Activated T-helper 9 cell treated with anti-CD3 and anti-CD28 coated beads, Interleukin-2, amount 50 U/mL, for 16 hours (primary cell): ENCODE results near the gene NCS1.

Experiments
- DNase-seq: peaks from one replicate; pipeline ENCODE4 v3.0.0-alpha.2; 2020; ENCODE audit warnings: low read depth

Gene NCS1

GRCh38 chr9:130147910-130148309 is 24.3 kb upstream of the NCS1 start:
- DNase-seq, result no peak

GRCh38 chr9:130149031-130149430 is 23.2 kb upstream of the NCS1 start:
- DNase-seq, result no peak

- no peak for DNase-seq
Observed at GRCh38 chr9:130149654-130150286, 22.4 kb upstream of the NCS1 start.

GRCh38 chr9:130150779-130151382 is 21.3 kb upstream of the NCS1 start:
- no peak for DNase-seq

DNA sequence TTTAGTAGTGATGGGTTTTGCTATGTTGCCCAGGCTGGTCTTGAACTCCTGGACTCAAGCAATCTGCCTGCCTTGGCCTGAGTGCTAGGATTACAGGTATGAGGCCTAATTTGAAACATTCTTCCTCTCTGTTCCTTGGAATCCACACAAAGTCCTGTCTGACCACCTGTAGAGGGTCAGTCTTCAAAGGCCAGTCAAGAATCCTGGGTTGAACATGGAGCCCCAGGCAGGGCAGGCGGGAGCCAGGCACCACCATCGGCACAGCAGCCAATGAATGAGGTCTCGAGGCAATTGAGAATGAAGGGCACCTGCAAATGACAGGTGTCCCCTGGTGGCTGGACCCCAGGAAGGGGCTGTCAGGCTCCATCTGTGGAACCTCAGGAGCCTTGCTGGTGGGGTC is 17.4 kb upstream of the NCS1 start:
- DNase-seq, result no peak

GRCh38 chr9:130155647-130156046 is 16.6 kb upstream of the NCS1 start:
- DNase-seq, result no peak

- DNase-seq, result no peak
Observed at GRCh38 chr9:130156672-130157071, 15.5 kb upstream of the NCS1 start.

GRCh38 chr9:130157079-130157478 is 15.1 kb upstream of the NCS1 start:
- no peak for DNase-seq

- DNase-seq, result no peak
Observed at GRCh38 chr9:130158001-130158400, 14.2 kb upstream of the NCS1 start.

GRCh38 chr9:130159057-130159456 is 13.1 kb upstream of the NCS1 start:
- no peak for DNase-seq

DNA sequence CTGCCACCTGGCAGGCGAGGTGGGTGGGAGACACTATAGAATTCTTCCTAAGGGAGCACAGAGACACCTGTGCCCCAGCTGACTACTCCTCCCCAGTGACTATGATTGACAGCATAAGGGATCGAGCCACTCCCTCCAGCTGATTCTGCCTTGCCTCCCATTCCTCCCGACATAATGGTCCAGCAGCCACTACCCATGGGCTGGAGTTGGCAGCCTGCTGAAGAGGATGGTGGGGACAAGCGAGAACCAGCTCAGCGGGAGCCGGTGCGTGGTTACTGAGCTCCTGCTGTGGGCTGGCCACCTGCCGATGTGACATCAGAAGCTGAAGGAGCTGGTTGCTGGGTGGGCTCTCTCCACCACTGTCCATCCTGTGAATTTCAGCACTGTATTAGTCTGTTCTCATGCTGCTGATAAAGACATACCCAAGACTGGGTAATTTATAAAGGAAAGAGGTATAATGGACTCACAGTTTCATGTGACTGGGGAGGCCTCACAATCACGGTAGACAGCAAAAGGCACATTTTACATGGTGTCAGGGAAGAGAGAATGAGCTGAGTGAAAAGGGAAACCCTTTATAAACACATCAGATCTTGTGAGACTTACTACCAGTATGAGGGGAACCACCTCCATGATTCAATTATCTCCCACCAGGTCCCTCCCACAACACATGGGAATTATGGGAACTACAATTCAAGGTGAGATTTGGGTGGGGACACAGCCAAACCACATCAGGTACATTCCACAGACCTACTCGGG is 12.1 kb upstream of the NCS1 start:
- no peak for DNase-seq

DNA sequence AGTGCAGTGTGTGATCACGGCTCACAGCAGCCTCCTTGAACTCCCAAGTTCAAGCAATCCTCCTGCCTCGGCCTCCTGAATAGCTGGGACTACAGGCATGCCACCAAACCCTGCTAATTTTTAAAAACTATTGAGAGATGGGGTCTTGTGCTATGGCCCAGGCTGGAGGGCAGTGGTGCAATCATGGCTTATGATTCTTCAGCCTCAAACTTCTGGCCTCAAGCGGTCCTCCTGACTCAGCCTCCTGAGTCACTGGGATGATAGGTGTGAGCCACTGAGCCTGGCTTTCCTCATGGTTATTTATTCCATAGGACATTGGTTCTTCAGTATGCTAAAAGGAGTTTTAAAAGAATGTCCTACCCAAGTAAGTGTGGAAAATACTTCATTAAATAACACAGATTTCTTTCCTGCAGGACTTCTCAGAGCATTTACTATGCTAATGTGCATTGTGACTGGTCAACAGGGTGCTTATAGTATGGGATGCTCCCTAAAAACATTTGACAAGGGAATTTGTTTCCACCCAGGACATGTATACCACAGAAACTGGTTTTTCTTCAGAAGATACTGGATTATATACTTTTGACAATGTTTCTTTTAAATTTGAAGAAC is 11.2 kb upstream of the NCS1 start:
- no peak for DNase-seq

DNA sequence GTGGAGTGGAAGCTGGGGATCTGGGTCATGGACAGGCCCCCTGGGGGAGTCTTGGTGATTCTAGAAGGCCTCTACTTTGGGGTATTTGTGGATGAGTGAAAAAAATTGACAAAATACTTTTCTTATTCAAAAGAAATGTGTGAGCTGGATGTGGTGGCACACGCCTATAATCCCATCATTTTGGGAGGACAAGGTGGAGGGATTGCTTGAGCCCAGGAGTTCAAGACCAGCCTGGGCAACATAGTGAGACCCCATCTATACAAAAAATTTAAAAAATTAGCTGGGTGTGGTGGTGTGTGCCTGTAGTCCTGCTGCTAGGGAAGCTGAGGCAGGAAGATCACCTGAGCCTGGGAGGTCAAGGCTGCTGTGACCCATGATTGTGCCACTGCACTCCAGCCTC is 6.6 kb upstream of the NCS1 start:
- no peak for DNase-seq

DNA sequence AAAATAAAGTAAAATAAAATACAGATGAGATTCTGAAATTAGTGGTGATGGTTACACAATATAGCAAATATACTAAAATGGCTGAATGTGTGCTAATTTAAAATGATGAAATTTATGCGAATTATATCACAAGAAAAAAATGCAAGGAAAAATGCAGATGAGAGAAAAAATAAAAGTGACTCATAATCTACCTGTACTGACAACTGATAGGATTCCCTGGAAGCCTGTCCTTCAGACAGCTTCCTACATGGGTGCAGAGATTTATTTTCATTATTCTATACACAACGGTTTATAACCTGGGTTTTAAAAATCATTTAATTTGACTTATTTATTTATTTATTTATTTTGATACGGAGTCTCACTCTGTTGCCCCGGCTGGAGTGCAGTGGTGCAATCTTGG is 5.8 kb upstream of the NCS1 start:
- DNase-seq, result no peak

- no peak for DNase-seq
Observed at GRCh38 chr9:130167927-130168326, 4.3 kb upstream of the NCS1 start.

DNA sequence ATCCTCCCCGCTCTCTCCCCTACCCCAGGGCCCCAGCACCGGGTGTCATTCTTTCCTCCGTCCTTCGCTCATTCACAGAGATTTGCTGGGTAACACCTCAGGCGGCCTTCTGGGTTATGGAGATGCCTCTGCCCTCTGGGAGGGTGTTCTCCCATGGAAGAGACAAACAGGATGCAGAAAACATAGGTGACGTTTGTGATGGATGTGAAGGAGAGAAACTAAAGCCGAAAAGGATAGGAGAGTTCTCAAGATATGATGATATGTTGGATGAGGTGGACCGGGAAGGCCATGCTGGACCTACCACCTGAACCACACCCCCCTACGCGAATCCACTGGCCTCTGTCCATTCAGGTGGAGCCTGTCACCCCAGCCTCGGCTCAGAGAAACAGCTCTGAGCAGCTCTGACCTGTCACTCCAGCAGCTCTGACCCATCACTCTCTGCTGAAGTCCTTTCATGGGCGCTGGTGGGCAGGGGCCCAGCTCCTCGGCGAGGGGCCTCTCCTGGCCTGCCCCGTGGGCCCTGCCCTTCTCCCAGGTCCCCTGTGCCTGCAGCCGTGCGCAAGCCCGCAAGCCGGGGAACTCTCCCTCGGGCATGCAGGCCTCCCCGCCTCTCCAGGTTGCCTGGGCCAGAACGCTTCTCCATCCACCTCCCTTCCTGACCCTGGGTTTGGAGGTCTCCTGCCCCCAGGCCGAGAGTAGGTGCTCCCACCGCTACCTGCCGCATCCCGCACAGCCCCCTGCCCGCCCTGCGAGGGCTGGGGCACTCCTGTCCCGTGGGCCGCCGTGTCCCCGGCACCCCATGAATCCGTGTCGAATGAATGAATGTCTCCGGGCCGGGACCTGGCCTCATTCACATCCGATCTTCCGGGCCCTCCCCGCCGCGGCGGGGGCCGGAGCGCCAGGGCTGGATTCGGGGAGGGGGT is 717 bp upstream of the NCS1 start:
- DNase-seq, result no peak

- peak; percentile 35 for DNase-seq
Observed at GRCh38 chr9:130172858-130173665, 858 bp downstream of the NCS1 start.

DNA sequence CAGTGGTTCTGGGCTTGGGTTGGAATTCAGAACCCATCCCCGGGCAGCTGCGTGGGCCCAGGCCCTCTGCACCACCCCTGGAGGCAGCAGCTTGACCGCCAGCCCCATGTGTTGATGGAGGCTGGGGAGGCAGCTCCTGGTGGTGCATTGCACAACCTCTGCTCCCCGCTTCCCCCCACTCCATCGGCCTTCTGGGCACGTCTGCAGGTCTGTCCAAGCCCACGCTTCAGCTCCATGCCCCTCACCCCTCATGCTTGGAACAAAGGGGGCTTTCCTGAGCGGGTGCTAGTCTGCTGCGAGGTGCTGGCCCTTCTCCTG is 1.4 kb downstream of the NCS1 start:
- no peak for DNase-seq

DNA sequence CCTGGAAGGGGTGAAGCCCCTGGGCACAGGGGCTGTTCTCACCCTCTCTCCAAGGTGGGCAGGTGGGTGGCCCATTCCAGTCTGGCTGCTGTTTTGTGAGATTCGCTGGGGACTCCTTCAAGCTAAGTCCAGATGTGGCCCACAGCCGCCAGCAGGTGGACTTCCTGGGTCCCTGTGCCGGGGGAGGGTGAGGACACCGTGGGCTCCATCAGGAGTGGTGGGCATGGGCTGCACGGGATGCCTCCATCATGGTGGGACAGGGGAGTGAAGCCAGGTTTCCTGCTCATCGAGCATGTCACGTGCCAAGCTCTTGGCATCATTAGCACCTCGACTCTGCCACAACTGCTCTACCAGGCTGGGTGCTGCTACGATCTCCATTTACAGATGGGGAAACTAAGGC is 1.8 kb downstream of the NCS1 start:
- DNase-seq, result no peak

DNA sequence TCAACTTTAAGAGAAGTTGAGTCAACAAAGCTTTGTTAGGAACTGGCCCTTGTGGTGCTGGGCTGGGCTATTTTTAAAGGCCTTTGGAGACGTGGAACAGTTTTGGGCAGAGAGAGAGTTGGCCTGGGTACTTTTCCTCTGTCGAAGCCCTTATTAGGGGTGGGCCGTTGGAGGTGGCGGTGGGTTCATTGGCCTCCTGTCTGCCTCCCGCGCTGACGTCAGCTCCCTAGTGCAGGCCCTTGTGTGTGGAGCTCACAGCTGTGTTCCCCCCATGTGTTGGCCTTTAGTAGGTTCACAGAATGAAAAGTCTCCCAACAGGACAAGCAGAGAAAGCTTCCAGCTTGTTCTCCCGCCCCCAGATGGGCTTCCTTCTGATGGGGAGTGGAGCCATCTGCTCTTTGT is 2.7 kb downstream of the NCS1 start:
- DNase-seq, result no peak

DNA sequence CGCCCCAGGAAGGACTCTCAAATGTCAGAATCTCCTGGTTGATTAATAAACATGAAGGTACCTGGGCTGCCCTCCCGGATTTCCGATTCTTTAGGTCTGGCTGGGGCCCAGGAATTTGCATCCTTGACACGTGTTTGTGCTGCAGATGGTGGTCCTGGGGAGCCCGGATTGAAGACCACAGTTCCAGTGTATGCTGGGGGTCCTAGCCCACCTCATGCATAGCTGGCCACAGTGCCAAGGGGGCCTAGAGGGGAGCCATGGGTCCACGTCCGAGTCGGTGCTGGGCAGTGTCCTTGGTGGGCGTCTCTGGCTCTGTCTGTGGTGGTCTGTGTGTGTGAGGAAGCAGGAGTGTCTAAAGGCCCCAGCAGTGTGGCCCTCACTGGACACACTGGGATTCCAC is 3.2 kb downstream of the NCS1 start:
- DNase-seq, result no peak
